ENCODE measurements around the gene MEST.
"Not testable (repeated sequence)": the region's sequence is repeated elsewhere in the genome, so short reads cannot be mapped to it uniquely, and the experiment has no call there.

The MEST gene

GRCh38 chr7:130491841-130492522 is at the start of gene MEST:
MEST (plus strand) TSS chr7:130492085; CDS start chr7:130492314, 229 bp downstream.
- DNase-seq: no peak

- DNase-seq: no peak
Observed at GRCh38 chr7:130442601-130443000, 49.3 kb upstream of the MEST start.

- DNase-seq: no peak
Observed at GRCh38 chr7:130444234-130444633, 47.7 kb upstream of the MEST start.

- DNase-seq: no peak
Observed at GRCh38 chr7:130444751-130445407, 47.0 kb upstream of the MEST start.

- no peak for DNase-seq
Observed at GRCh38 chr7:130446259-130446658, 45.6 kb upstream of the MEST start.

GRCh38 chr7:130451344-130451743 is 40.5 kb upstream of the MEST start:
- not testable (repeated sequence) for DNase-seq

GRCh38 chr7:130452951-130453350 is 38.9 kb upstream of the MEST start:
- no peak for DNase-seq

GRCh38 chr7:130454959-130455358 is 36.9 kb upstream of the MEST start:
- no peak for DNase-seq

- DNase-seq: no peak
Observed at GRCh38 chr7:130458257-130458656, 33.6 kb upstream of the MEST start.

GRCh38 chr7:130461272-130461671 is 30.6 kb upstream of the MEST start:
- no peak for DNase-seq

- no peak for DNase-seq
Observed at GRCh38 chr7:130463553-130464434, 28.1 kb upstream of the MEST start.

GRCh38 chr7:130468612-130469011 is 23.3 kb upstream of the MEST start:
- DNase-seq: no peak

GRCh38 chr7:130471974-130472373 is 19.9 kb upstream of the MEST start:
- no peak for DNase-seq

- no peak for DNase-seq
Observed at GRCh38 chr7:130473289-130473688, 18.6 kb upstream of the MEST start.

- DNase-seq: no peak
Observed at GRCh38 chr7:130473876-130474275, 18.0 kb upstream of the MEST start.

GRCh38 chr7:130475776-130476175 is 16.1 kb upstream of the MEST start:
- DNase-seq: no peak

GRCh38 chr7:130476297-130477150 is 15.4 kb upstream of the MEST start:
- DNase-seq: no peak

GRCh38 chr7:130478991-130479390 is 12.9 kb upstream of the MEST start:
- no peak for DNase-seq

- DNase-seq: no peak
Observed at GRCh38 chr7:130479716-130480400, 12.0 kb upstream of the MEST start.

GRCh38 chr7:130481898-130482297 is 10.0 kb upstream of the MEST start:
- no peak for DNase-seq

- DNase-seq: no peak
Observed at GRCh38 chr7:130483031-130483430, 8.9 kb upstream of the MEST start.

- no peak for DNase-seq
Observed at GRCh38 chr7:130485734-130486113, 6.2 kb upstream of the MEST start.
